Measurements from ENCODE around the gene CCR9. TPM values are rescaled to one million over a fixed set of nuclear protein-coding genes. Genes with fewer than 3 reads are reported as not detected.

The CCR9 gene
- total and polyA plus RNA-seq, 12 donors, result not detected

- H3K9me3 ChIP-seq, result peaks cover 0 to 12% (median 5%) of the 10 kb centered on the region in 11 donors
- intact Hi-C loops (cut with DNase I), result no loop called here
- TF ChIP-seq CTCF (IDR thresholded peaks at IDR 0.05), result no peak
- 82 to 86% methylated on average over 6 of the region's 6 CpGs for WGBS, 2 donors
- H3K36me3 ChIP-seq, result no peaks in the 10 kb centered on the region
- ATAC-seq, result no peak
- DNase-seq, result no peak
- H3K4me1 ChIP-seq, result no peaks in the 10 kb centered on the region
- no peak overlapping the region for H3K4me3 ChIP-seq
- H3K27me3 ChIP-seq, result peaks cover 0 to 4% (median 0%) of the 10 kb centered on the region in 7 donors
- no peak overlapping the region for H3K27ac ChIP-seq
These were observed 20.8 kb upstream of the CCR9 start for GRCh38 chr3:45865563-45865962.

GRCh38 chr3:45868213-45868612, 18.1 kb upstream of the CCR9 start:
- Histone ChIP-seq H3K36me3 (no peaks in the 10 kb centered on the region), H3K4me3 (no peak overlapping the region), H3K27me3 (peaks cover 0 to 4% (median 0%) of the 10 kb centered on the region in 7 donors), H3K9me3 (peaks cover 0 to 11% (median 5%) of the 10 kb centered on the region in 11 donors), H3K4me1 (no peaks in the 10 kb centered on the region), H3K27ac (no peak overlapping the region)
- DNase-seq, result no peak
- no peak for ATAC-seq
- WGBS, 2 donors, result 89 to 96% methylated on average over 2 of the region's 2 CpGs
- TF ChIP-seq CTCF (IDR thresholded peaks at IDR 0.05), result no peak
- intact Hi-C loops (cut with DNase I), result no loop called here

GRCh38 chr3:45868650-45869049, 17.7 kb upstream of the CCR9 start:
- Histone ChIP-seq H3K27ac (no peak overlapping the region), H3K36me3 (no peaks in the 10 kb centered on the region), H3K27me3 (no peaks in the 10 kb centered on the region), H3K4me3 (no peak overlapping the region), H3K4me1 (no peaks in the 10 kb centered on the region), H3K9me3 (peaks cover 0 to 7% (median 2%) of the 10 kb centered on the region in 11 donors)
- intact Hi-C loops (cut with DNase I), result no loop called here
- WGBS, 2 donors, result 63 to 71% methylated on average over 2 of the region's 2 CpGs
- DNase-seq, result no peak
- no peak for TF ChIP-seq CTCF (IDR thresholded peaks at IDR 0.05)
- ATAC-seq, result no peak

GRCh38 chr3:45869638-45870037, 16.7 kb upstream of the CCR9 start:
- WGBS, 2 donors, result 68 to 75% methylated on average over 3 of the region's 3 CpGs
- Histone ChIP-seq H3K27me3 (no peaks in the 10 kb centered on the region), H3K9me3 (peaks cover 0 to 2% (median 0%) of the 10 kb centered on the region in 11 donors), H3K4me3 (no peak overlapping the region), H3K4me1 (no peaks in the 10 kb centered on the region), H3K36me3 (no peaks in the 10 kb centered on the region), H3K27ac (no peak overlapping the region)
- DNase-seq, result no peak
- TF ChIP-seq CTCF (IDR thresholded peaks at IDR 0.05), result no peak
- ATAC-seq, result no peak
- intact Hi-C loops (cut with DNase I), result no loop called here

Data from heart right ventricle (tissue), 16 donors.